ENCODE results near the gene POTEB2. TPM values are rescaled to one million over a fixed set of nuclear protein-coding genes. Genes with fewer than 3 reads are reported as not detected.
"Not testable (repeated sequence)": the region's sequence is repeated elsewhere in the genome, so short reads cannot be mapped to it uniquely, and the experiment has no call there.

POTEB2 gene
- total RNA-seq (2021; fragmentation: NEBNext Ultra II Directional; extraction: Animal tissue kit (Norgen Biotek cat#: 25700)): not detected in 2 replicates
- polyA plus RNA-seq (2011; rRNA removed): not detected in 2 replicates
- polyA plus RNA-seq (2011; cell fraction: cytosol; rRNA removed): not detected
- not detected for polyA plus RNA-seq (2011; cell fraction: nucleus; rRNA removed)
- polyA plus RNA-seq (2012, experiment 1 of 2): not detected in 4 replicates
- not detected for polyA plus RNA-seq (2012, experiment 2 of 2)
- polyA plus RNA-seq (2013, experiment 1 of 2): not detected
- not detected for polyA plus RNA-seq (2013, experiment 2 of 2)
- polyA minus RNA-seq (2011; rRNA and poly(A)+ RNA removed): not detected in 2 replicates
- not detected for polyA minus RNA-seq (2011; cell fraction: cytosol; rRNA and poly(A)+ RNA removed)
- polyA minus RNA-seq (2011; cell fraction: nucleus; rRNA and poly(A)+ RNA removed): not detected
- long read RNA-seq, experiment 1: 0 reads
- long read RNA-seq, experiment 2: 0 reads

DNA sequence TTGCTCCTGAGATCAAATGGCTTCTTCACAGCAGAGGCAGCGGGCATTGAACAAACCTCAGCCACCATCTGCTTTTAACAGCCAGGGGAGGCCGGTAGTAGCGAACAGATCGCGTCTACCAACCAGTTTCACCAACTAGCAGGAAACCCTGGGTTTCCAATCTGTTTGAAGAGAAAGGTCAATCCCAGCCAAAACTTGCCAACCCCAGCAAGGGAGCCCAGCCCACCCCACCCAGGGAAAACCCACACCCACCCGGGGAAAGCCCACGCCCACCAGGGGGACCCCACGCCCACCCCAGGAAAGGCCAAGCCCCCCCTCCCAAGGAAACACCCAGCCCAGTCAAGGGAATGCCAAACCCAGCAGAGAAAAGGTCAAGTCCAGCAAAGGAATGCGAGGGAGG is at the start of gene POTEB2:
TSS of gene POTEB2 (minus strand) at position 101 of the 400 bp plus-strand sequence. CDS start at position 68, 33 bp downstream.
- H3K9ac ChIP-seq (replicated peaks in 1 of 4; ENCODE audit: extremely low read depth in 1 of 4, low read depth in 3 of 4, low read length in 3 of 4); H4K5ac ChIP-seq (ENCODE audit: insufficient read length, low read depth, low read length); H3K23me2 ChIP-seq (ENCODE audit: low read depth, low read length); H3K4me2 ChIP-seq (ENCODE audit: insufficient read depth in 1 of 2, low read depth in 2 of 2, low read length in 2 of 2); DNase-seq (ENCODE audit: low read depth in 1 of 2, low spot score in 2 of 2); H2BK15ac ChIP-seq (ENCODE audit: low read length); H2BK5ac ChIP-seq (ENCODE audit: low read depth, low read length); H4K20me1 ChIP-seq (replicated peaks in 1 of 2; ENCODE audit: control insufficient read depth in 1 of 2, insufficient read depth in 2 of 2, low read length in 2 of 2); H3K18ac ChIP-seq (ENCODE audit: extremely low read depth, low read length); CTCF ChIA-PET (ENCODE audit: partially characterized antibody); H3K56ac ChIP-seq (replicated peaks; ENCODE audit: insufficient read length, low read depth, low read length); H3K9me3 ChIP-seq (ENCODE audit: insufficient read depth in 2 of 2, low read depth in 1 of 2, low read length in 1 of 2); H3K14ac ChIP-seq (ENCODE audit: insufficient read length); FAIRE-seq; H3K36me3 ChIP-seq (ENCODE audit: control insufficient read depth in 2 of 4, insufficient read depth in 4 of 4, low read length in 3 of 4); H2BK12ac ChIP-seq (ENCODE audit: low read depth, low read length); H3K79me1 ChIP-seq (ENCODE audit: low read depth, low read length); H3K4me3 ChIP-seq (ENCODE audit: extremely low read depth in 1 of 4, insufficient read depth in 2 of 4, low read depth in 3 of 4, low read length in 4 of 4); H4K8ac ChIP-seq (ENCODE audit: extremely low read depth, insufficient read depth, low read length); H3K27ac ChIP-seq (ENCODE audit: low read depth, low read length); H2AFZ ChIP-seq (ENCODE audit: low read length); H2BK120ac ChIP-seq (replicated peaks; ENCODE audit: low read depth, low read length); POLR2A ChIA-PET (ENCODE audit: partially characterized antibody); H3K79me2 ChIP-seq (ENCODE audit: control insufficient read depth in 1 of 2, insufficient read depth in 2 of 2, low read length in 2 of 2); H3K23ac ChIP-seq (ENCODE audit: insufficient read length); H2AK5ac ChIP-seq (ENCODE audit: low read depth, low read length); H2BK20ac ChIP-seq (ENCODE audit: low read length); H3K4me1 ChIP-seq (replicated peaks in 1 of 4; ENCODE audit: control insufficient read depth in 3 of 4, insufficient read depth in 4 of 4, low read length in 3 of 4); H4K91ac ChIP-seq (replicated peaks; ENCODE audit: insufficient read length, low read length); H3K4ac ChIP-seq (replicated peaks; ENCODE audit: insufficient read length, low read depth, low read length); H3K27me3 ChIP-seq (replicated peaks in 1 of 4; ENCODE audit: control insufficient read depth in 3 of 4, extremely low read depth in 1 of 4, insufficient read depth in 3 of 4, low read length in 3 of 4): not testable (repeated sequence)
- no CpG with 5 or more reads among the region's 9 CpGs for WGBS, 2 experiments (ENCODE audit: extremely low coverage in 1 of 2, insufficient coverage in 1 of 2, insufficient read length in 1 of 2, insufficient replicate concordance in 2 of 2, low coverage in 1 of 2, low lambda C conversion rate in 2 of 2, missing lambda C conversion rate in 1 of 2)

DNA sequence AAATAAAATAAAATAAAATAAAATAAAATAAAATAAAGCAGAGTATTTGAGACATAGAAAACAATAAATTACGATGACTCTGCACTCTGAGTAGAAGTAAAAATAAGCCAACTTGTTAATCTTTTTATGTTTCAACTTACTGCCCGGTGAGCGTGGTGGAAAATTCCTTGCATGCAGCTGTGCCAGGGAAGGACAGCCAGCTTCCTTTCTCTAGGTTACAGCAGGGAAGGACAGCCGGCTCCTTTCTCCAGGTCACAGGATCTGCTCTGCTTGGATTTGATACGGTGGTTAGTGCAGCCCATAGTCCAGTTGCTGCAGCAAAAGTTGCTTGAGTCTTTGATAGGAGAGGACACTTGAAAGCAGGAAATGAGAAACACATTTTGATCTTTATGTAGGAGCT is 13.8 kb upstream of the POTEB2 start:
- H4K20me1 ChIP-seq (replicated peaks in 1 of 2; ENCODE audit: control insufficient read depth in 1 of 2, insufficient read depth in 2 of 2, low read length in 2 of 2); H3K23me2 ChIP-seq (ENCODE audit: low read depth, low read length); H3K79me1 ChIP-seq (ENCODE audit: low read depth, low read length); CTCF ChIA-PET (ENCODE audit: partially characterized antibody); H2BK20ac ChIP-seq (ENCODE audit: low read length); H2BK5ac ChIP-seq (ENCODE audit: low read depth, low read length); H2AK5ac ChIP-seq (ENCODE audit: low read depth, low read length); H3K27ac ChIP-seq (ENCODE audit: low read depth, low read length); H4K5ac ChIP-seq (ENCODE audit: insufficient read length, low read depth, low read length); H3K18ac ChIP-seq (ENCODE audit: extremely low read depth, low read length); H2BK120ac ChIP-seq (replicated peaks; ENCODE audit: low read depth, low read length); H3K4me3 ChIP-seq (ENCODE audit: extremely low read depth in 1 of 4, insufficient read depth in 2 of 4, low read depth in 3 of 4, low read length in 4 of 4); H3K23ac ChIP-seq (ENCODE audit: insufficient read length); H3K4me1 ChIP-seq (replicated peaks in 1 of 4; ENCODE audit: control insufficient read depth in 3 of 4, insufficient read depth in 4 of 4, low read length in 3 of 4); H3K27me3 ChIP-seq (replicated peaks in 1 of 4; ENCODE audit: control insufficient read depth in 3 of 4, extremely low read depth in 1 of 4, insufficient read depth in 3 of 4, low read length in 3 of 4); H4K91ac ChIP-seq (replicated peaks; ENCODE audit: insufficient read length, low read length); H3K14ac ChIP-seq (ENCODE audit: insufficient read length); H3K56ac ChIP-seq (replicated peaks; ENCODE audit: insufficient read length, low read depth, low read length); H3K79me2 ChIP-seq (ENCODE audit: control insufficient read depth in 1 of 2, insufficient read depth in 2 of 2, low read length in 2 of 2); POLR2A ChIA-PET (ENCODE audit: partially characterized antibody); H3K9me3 ChIP-seq (ENCODE audit: insufficient read depth in 2 of 2, low read depth in 1 of 2, low read length in 1 of 2); H2BK12ac ChIP-seq (ENCODE audit: low read depth, low read length); H2AFZ ChIP-seq (ENCODE audit: low read length); H2BK15ac ChIP-seq (ENCODE audit: low read length); H3K4me2 ChIP-seq (ENCODE audit: insufficient read depth in 1 of 2, low read depth in 2 of 2, low read length in 2 of 2); H3K4ac ChIP-seq (replicated peaks; ENCODE audit: insufficient read length, low read depth, low read length); H4K8ac ChIP-seq (ENCODE audit: extremely low read depth, insufficient read depth, low read length); H3K9ac ChIP-seq (replicated peaks in 1 of 4; ENCODE audit: extremely low read depth in 1 of 4, low read depth in 3 of 4, low read length in 3 of 4); FAIRE-seq; DNase-seq (ENCODE audit: low read depth in 1 of 2, low spot score in 2 of 2); H3K36me3 ChIP-seq (ENCODE audit: control insufficient read depth in 2 of 4, insufficient read depth in 4 of 4, low read length in 3 of 4): not testable (repeated sequence)
- 79% methylated on average over 2 of the region's 5 CpGs; no CpG with 5 or more reads in 1 of the 2 experiments for WGBS, 2 experiments (ENCODE audit: extremely low coverage in 1 of 2, insufficient coverage in 1 of 2, insufficient read length in 1 of 2, insufficient replicate concordance in 2 of 2, low coverage in 1 of 2, low lambda C conversion rate in 2 of 2, missing lambda C conversion rate in 1 of 2)

Measured in H1 (cell line).